IPS-18c (cell line): ENCODE measurements around the gene HBG1.

ENCODE experiments used
- H3K4me3 ChIP-seq: 2 replicates; pipeline ENCODE4 v1.7.0; 2013; ENCODE audit warnings: low read depth, mild to moderate bottlenecking, low read length, moderate library complexity; ENCODE audit not compliant: insufficient read depth
- H3K9me3 ChIP-seq: one replicate; pipeline ENCODE4 v1.6.1; 2013; ENCODE audit warnings: mild to moderate bottlenecking, low read length, moderate library complexity; ENCODE audit not compliant: control insufficient read depth, insufficient read depth

Gene HBG1

DNA sequence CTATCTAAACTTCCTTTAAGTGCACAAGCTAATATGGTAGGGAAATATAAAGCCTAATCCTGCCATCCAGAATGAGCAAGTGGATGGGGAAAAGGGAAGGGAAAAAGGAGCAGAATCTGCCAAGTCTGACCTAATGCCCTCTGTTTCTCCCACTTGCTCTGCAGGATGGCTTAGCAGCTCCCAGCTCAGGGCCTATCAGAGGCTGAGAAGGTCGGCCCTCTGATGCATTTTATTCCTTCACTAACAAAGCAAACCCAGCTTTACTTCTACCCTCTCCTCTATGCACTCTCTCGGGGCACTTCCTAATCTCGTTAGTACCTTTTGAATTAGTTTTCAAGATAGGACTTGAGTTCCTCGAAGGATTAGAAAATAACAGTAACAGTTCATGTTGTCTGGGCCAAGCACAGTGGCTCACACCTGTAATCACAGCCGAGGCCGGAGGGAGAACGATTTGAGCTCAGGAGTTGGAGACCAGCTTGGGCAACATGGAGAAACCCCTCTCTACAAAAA lies 39.2 kb downstream of the HBG1 start:
- Histone ChIP-seq H3K4me3 (no peak overlapping the region), H3K9me3 (no peaks in the 10 kb centered on the region)

DNA sequence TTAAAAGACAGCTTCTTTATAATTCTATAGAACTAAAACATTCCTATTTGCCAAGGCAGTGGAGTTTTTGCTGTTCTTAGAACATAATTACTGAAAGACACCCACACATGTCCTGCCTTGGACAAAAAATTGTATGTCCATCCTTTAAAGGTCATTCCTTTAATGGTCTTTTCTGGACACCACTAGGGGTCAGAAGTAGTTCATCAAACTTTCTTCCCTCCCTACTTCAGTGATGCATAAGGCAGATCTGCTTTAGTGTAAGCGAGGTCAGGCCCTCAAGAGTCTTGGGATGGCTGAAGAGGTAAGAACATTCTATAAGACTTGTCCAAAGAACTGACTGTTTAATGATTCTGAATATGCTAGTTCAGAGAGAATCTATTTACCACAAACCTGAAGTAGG lies 44.9 kb downstream of the HBG1 start:
- no peak overlapping the region for H3K4me3 ChIP-seq
- no peaks in the 10 kb centered on the region for H3K9me3 ChIP-seq

DNA sequence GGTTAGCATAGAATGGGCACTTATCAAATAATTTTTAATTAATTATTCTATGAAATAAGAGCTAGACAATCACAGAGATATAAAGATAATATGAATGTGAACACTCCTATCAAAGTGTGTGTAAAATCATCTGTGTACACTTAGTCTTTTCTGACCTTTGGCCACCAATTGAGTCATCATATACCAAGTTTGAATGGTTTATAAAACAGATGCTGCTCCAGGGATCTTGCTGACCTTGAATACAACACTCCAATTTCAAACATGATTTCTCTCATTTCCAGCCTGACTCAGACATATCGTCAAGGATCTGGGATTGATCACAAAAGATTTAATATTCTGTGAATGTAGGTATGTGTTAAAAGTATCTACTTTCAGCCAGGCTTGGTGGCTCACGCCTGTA lies 46.3 kb downstream of the HBG1 start:
- no peaks in the 10 kb centered on the region for H3K9me3 ChIP-seq
- H3K4me3 ChIP-seq, result no peak overlapping the region

GRCh38 chr11:5200582-5200981 lies 49.1 kb downstream of the HBG1 start, which contains the start of gene OR51V1:
OR51V1 (minus strand) TSS chr11:5200682; CDS start chr11:5200682, 0 bp downstream.
- Histone ChIP-seq H3K9me3 (no peaks in the 10 kb centered on the region), H3K4me3 (no peak within 1 kb of the TSS)

- no peak overlapping the region for H3K4me3 ChIP-seq
- peaks cover 2% of the 10 kb centered on the region for H3K9me3 ChIP-seq
Measured at GRCh38 chr11:5198285-5198684, 51.4 kb downstream of the HBG1 start.
